OCI-LY3 (cell line): Measurements from ENCODE around the gene RANBP9.

Source experiments
- CTCF ChIP-seq: fragments of 200-600, 300-600 bp; sonication (generic); IDR thresholded peaks from 2 replicates; pipeline ENCODE4 v1.5.1; 2014; ENCODE audit warnings: antibody characterized with exemption, low read length, low read depth
- EZH2phosphoT487 ChIP-seq: fragments of 200-600 bp; shearing (Covaris generic); IDR thresholded peaks from 2 replicates; pipeline ENCODE4 v1.6.1; 2018; ENCODE audit warnings: antibody characterized with exemption, mixed run types, low read depth

DNA sequence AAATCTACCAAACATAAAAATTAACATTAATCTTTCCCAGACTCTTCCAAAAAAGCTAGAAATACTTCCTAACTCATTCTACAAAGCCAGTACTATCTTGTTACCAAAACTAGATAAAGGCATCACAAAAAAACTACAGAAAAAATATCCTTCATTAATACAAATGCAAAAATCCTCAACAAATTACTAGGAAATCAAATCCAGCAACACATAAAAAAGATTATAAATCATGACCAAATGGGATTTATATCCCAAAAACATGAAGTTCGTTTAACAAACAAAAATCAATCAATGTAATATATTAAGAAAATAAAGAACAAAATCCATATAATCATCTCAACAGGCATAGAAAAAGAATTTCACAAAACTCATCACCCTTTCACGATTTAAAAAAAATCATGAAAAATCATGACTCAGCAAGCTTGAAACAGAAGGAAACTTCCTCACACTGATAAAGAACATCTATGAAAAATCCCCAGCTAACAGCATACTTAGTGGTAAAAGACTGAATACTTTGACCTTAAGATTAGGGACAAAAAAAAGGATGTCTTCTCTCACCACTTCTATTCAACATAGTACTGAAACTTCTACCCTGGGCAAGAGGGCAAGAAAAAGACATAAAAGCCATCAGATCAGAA lies 43.2 kb downstream of the RANBP9 start:
- TF ChIP-seq CTCF: no peak
- TF ChIP-seq EZH2phosphoT487: no peak
